Type B pancreatic cell (in vitro differentiated cells): Measurements from ENCODE around the gene MAP3K9. TPM values are rescaled to one million over a fixed set of nuclear protein-coding genes. Genes with fewer than 3 reads are reported as not detected.

Experiments
- DNase-seq: peaks from one replicate; pipeline ENCODE4 v3.0.0; 2021; ENCODE audit warnings: mixed read lengths; ENCODE audit not compliant: unreplicated experiment; ENCODE audit errors: extremely low spot score
- H3K27ac Mint-ChIP-seq: 2 replicates; pipeline ENCODE4 v1.8.0; 2021; ENCODE audit warnings: mild to moderate bottlenecking, mixed read lengths
- H3K27me3 Mint-ChIP-seq: 2 replicates; pipeline ENCODE4 v1.8.0; 2021; ENCODE audit warnings: mixed read lengths
- H3K36me3 Mint-ChIP-seq: 2 replicates; pipeline ENCODE4 v1.8.0; 2021; ENCODE audit warnings: mixed read lengths
- H3K4me1 Mint-ChIP-seq: one replicate; pipeline ENCODE4 v1.8.0; 2021; ENCODE audit warnings: mixed read lengths; ENCODE audit not compliant: unreplicated experiment
- H3K4me3 Mint-ChIP-seq: 2 replicates; pipeline ENCODE4 v1.8.0; 2021; ENCODE audit warnings: mild to moderate bottlenecking, mixed read lengths
- H3K9me3 Mint-ChIP-seq: 2 replicates; pipeline ENCODE4 v1.8.0; 2021; ENCODE audit warnings: mixed read lengths
- total RNA-seq: library from RNA; stranded (reverse); gene quantifications from 2 replicates; pipeline ENCODE4 v1.2.1, GENCODE V29; 2021; ENCODE audit warnings: low replicate concordance
- TF ChIP-seq, protein P1 (sequence below): fragments of 200-600 bp; sonication (generic); conservative IDR thresholded peaks from 2 replicates; pipeline ENCODE4 v1.5.0; 2021; ENCODE audit warnings: antibody characterized with exemption, mild to moderate bottlenecking

The MAP3K9 gene
- total RNA-seq, 1 donor from 2014 or later = 14.9 TPM

GRCh38 chr14:70808416-70809224, 693 bp downstream of the MAP3K9 start:
- Mint-ChIP-seq H3K4me3 (peak overlapping the region; percentile 88), H3K27ac (peak overlapping the region; percentile 80), H3K4me1 (peaks cover 12% of the 10 kb centered on the region), H3K36me3 (no peaks in the 10 kb centered on the region), H3K27me3 (no peaks in the 10 kb centered on the region), H3K9me3 (no peaks in the 10 kb centered on the region)
- no peak for DNase-seq
- TF ChIP-seq, protein P1, sequence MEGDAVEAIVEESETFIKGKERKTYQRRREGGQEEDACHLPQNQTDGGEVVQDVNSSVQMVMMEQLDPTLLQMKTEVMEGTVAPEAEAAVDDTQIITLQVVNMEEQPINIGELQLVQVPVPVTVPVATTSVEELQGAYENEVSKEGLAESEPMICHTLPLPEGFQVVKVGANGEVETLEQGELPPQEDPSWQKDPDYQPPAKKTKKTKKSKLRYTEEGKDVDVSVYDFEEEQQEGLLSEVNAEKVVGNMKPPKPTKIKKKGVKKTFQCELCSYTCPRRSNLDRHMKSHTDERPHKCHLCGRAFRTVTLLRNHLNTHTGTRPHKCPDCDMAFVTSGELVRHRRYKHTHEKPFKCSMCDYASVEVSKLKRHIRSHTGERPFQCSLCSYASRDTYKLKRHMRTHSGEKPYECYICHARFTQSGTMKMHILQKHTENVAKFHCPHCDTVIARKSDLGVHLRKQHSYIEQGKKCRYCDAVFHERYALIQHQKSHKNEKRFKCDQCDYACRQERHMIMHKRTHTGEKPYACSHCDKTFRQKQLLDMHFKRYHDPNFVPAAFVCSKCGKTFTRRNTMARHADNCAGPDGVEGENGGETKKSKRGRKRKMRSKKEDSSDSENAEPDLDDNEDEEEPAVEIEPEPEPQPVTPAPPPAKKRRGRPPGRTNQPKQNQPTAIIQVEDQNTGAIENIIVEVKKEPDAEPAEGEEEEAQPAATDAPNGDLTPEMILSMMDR = peak; percentile 18

DNA sequence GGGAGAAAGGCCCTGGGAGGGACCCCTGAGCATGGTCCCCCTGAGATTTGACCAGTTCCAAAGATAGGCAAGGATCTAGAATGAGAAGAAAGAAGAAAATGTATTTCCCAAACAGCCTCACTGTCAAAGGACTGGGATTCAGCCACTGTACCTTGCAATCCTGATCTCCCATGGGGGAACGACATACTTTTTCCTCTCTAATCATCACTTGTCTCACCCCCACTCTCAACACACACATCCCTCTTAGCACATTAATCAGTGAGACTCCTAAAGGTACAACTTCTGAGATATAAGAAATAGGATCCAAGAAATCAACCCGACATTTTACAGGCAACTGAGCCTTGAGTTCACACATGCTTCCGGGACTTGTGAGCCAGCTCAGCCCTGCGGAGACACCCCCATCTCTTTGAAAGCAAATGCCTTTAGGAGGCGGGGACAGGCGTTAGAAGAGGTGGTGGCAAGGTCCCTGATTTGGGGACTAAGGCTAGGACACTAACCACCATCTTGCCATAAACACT, 1.4 kb downstream of the MAP3K9 start:
- H3K9me3 Mint-ChIP-seq = no peaks in the 10 kb centered on the region
- H3K36me3 Mint-ChIP-seq = no peaks in the 10 kb centered on the region
- peaks cover 12% of the 10 kb centered on the region for H3K4me1 Mint-ChIP-seq
- H3K4me3 Mint-ChIP-seq = peak overlapping the region; percentile 88
- no peaks in the 10 kb centered on the region for H3K27me3 Mint-ChIP-seq
- TF ChIP-seq, protein P1 = no peak
- peak overlapping the region; percentile 80 for H3K27ac Mint-ChIP-seq
- no peak for DNase-seq

DNA sequence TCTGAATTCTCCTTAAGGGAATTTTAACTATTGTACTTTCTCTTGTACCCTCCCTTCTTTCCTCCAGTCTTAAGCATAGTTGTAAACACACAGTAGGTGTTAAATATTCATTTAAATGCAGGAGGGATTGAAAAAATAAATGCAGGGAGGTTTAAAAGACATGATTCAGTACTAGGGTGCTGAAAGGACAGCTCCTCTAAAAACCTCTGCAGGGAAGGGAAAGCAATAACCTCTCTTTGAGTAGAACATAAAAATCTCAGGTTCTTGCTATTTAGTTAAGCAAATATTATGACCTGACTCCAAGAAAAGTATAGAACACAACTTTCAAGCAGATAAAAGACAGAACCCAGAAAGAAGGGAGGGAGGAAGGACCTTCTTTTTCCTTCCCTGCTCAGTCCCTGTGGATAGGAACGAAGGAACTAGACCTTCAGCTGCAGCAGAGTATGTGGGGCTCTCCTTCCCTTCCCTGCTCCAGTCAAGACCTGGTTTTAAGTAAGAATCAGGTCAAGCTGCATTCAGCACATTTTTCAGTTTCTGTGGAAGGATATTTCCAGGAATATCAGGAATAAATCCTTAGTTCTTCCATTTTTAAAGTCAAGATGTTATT, 4.7 kb downstream of the MAP3K9 start:
- TF ChIP-seq, protein P1 = no peak
- Mint-ChIP-seq H3K36me3 (peaks cover 7% of the 10 kb centered on the region), H3K4me1 (peaks cover 17% of the 10 kb centered on the region), H3K9me3 (no peaks in the 10 kb centered on the region), H3K4me3 (no peak overlapping the region), H3K27ac (no peak overlapping the region), H3K27me3 (no peaks in the 10 kb centered on the region)
- DNase-seq = no peak

DNA sequence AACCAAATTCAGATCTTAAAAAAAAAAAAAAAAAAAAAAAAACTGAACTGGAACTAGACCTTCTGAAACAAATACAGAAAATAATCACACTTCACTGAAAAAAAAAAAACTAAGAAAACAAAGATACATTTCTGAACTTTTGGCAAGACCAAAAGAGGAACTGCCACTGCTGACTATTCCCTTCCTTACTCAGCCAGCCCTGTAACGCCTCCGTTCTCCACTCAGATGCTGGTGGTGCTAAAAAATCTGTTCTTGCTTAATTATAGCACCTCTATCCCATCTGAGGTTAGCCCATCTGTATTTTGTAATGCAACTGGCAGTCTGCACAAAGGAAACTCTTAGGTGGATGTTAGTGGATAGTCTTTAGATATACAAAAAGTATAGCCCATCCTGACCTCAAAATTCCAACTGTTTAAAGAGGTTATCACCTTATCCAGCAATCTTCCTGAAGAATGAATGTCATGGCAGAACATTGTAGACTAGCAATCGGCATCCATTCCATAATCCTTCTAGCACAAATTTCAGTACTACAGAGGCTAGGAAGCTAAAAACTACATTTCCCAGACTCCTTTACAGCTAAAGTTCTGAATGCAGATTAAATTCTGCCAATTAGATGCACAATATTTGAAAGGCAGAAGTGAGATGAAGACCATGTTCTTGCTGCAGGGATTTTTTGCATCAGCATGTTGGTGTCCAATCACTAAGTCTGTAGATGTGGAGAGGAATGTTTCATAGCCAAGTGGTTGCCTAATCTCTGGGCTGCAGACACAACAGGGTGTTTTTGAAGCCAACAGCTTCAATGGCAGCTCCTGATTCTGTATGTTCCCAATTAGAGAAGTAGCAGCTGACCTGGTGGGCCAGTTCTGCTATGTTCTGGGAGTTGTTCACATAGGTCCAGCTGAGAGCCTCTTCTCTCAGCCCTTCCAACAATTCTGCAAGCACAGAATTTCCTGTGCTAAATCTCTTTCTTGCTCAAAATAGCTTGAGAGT, 5.7 kb downstream of the MAP3K9 start:
- TF ChIP-seq, protein P1 = no peak
- Mint-ChIP-seq H3K27me3 (no peaks in the 10 kb centered on the region), H3K4me1 (peaks cover 17% of the 10 kb centered on the region), H3K4me3 (no peak overlapping the region), H3K9me3 (no peaks in the 10 kb centered on the region), H3K27ac (no peak overlapping the region), H3K36me3 (peaks cover 7% of the 10 kb centered on the region)
- DNase-seq = no peak

DNA sequence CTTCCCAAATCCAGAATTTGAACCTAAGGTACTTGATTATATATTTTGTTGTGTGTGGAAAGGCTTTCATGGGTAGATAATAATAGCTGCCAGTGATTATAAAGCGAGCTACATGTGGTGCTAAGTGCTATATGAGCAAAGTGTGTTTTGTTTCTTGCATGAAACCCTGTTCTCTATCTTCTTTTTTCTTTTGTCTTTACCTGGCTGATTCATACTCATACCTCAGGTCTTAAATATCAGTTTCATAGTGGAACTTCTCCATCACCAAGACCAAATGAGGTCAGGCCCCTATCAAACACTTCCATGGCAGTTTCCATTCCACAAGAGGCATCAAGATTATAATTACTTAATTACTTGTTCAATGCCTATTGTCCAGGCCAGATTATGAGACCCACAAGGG, 6.9 kb downstream of the MAP3K9 start:
- H3K4me1 Mint-ChIP-seq = peaks cover 13% of the 10 kb centered on the region
- TF ChIP-seq, protein P1 = no peak
- no peaks in the 10 kb centered on the region for H3K9me3 Mint-ChIP-seq
- peak overlapping the region; percentile 55 for H3K4me3 Mint-ChIP-seq
- H3K27ac Mint-ChIP-seq = peak overlapping the region; percentile 62
- DNase-seq = no peak
- no peaks in the 10 kb centered on the region for H3K27me3 Mint-ChIP-seq
- peaks cover 7% of the 10 kb centered on the region for H3K36me3 Mint-ChIP-seq
